GM23338 (cell line): ENCODE data around the gene TASOR2. TPM values are rescaled to one million over a fixed set of nuclear protein-coding genes. Genes with fewer than 3 reads are reported as not detected.

Experiments
- ATAC-seq: fragments of 200-7000 bp; cut with Tn5 transposase; 3 replicates; pipeline ENCODE4 v1.9.1; 2020
- DNase-seq: peaks from one replicate; pipeline ENCODE4 v3.0.0-alpha.2; 2015; ENCODE audit warnings: low spot score
- H2AFZ ChIP-seq: fragments of 200-600 bp; sonication (generic); 2 replicates; pipeline ENCODE4 v1.8.0; 2016; ENCODE audit warnings: antibody characterized with exemption, mild to moderate bottlenecking, moderate library complexity
- H3F3A ChIP-seq: fragments of 200-600 bp; sonication (generic); replicated peaks from 2 replicates; pipeline ENCODE4 v1.8.0; 2017; ENCODE audit warnings: antibody characterized with exemption, mixed run types, low read depth
- H3K27ac ChIP-seq: fragments of 200-600 bp; sonication (generic); 2 replicates; pipeline ENCODE4 v1.6.1; 2016; ENCODE audit warnings: low read depth
- H3K27me3 ChIP-seq: fragments of 200-600 bp; sonication (generic); 2 replicates; pipeline ENCODE4 v1.8.0; 2016; ENCODE audit warnings: mild to moderate bottlenecking, mixed run types, moderate library complexity; ENCODE audit not compliant: insufficient read depth
- H3K36me3 ChIP-seq: fragments of 200-600 bp; sonication (generic); 2 replicates; pipeline ENCODE4 v1.8.0; 2016; ENCODE audit warnings: mild to moderate bottlenecking; ENCODE audit not compliant: insufficient read depth
- H3K4me1 ChIP-seq: fragments of 200-600 bp; sonication (generic); 2 replicates; pipeline ENCODE4 v1.8.0; 2016; ENCODE audit warnings: mild to moderate bottlenecking, moderate library complexity; ENCODE audit not compliant: insufficient read depth
- H3K4me2 ChIP-seq: fragments of 200-600 bp; sonication (generic); 2 replicates; pipeline ENCODE4 v1.7.1; 2017; ENCODE audit warnings: mixed run types
- H3K4me3 ChIP-seq: fragments of 200-600 bp; sonication (generic); 2 replicates; pipeline ENCODE4 v1.6.1; 2016; ENCODE audit warnings: mixed run types
- H3K79me2 ChIP-seq: fragments of 200-600 bp; sonication (generic); replicated peaks from 2 replicates; pipeline ENCODE4 v1.8.0; 2017; ENCODE audit warnings: mild to moderate bottlenecking; ENCODE audit not compliant: insufficient read depth
- H3K9me2 ChIP-seq: fragments of 200-600 bp; sonication (generic); 2 replicates; pipeline ENCODE4 v1.8.0; 2017; ENCODE audit not compliant: insufficient read depth
- H4K20me1 ChIP-seq: fragments of 200-600 bp; sonication (generic); replicated peaks from 2 replicates; pipeline ENCODE4 v1.8.0; 2017; ENCODE audit warnings: mild to moderate bottlenecking; ENCODE audit not compliant: insufficient read depth
- H3K27ac Mint-ChIP-seq: 2 replicates; pipeline ENCODE4 v1.8.0; 2020; ENCODE audit warnings: inconsistent platforms, mild to moderate bottlenecking, moderate library complexity, mixed read lengths
- H3K27me3 Mint-ChIP-seq: 3 replicates; pipeline ENCODE4 v1.8.0; 2022; ENCODE audit warnings: low read depth, mild to moderate bottlenecking, moderate library complexity, mixed read lengths, inconsistent platforms; ENCODE audit not compliant: insufficient read depth, poor library complexity
- H3K36me3 Mint-ChIP-seq: 3 replicates; pipeline ENCODE4 v1.8.0; 2021; ENCODE audit warnings: low read depth, mild to moderate bottlenecking, inconsistent platforms, moderate library complexity, mixed read lengths
- H3K4me1 Mint-ChIP-seq: 3 replicates; pipeline ENCODE4 v1.8.0; 2020; ENCODE audit warnings: mild to moderate bottlenecking, inconsistent platforms, mixed read lengths
- H3K4me3 Mint-ChIP-seq: 3 replicates; pipeline ENCODE4 v1.8.0; 2021; ENCODE audit warnings: moderate library complexity, mild to moderate bottlenecking, inconsistent platforms, mixed read lengths
- H3K9me3 Mint-ChIP-seq: 3 replicates; pipeline ENCODE4 v1.8.0; 2020; ENCODE audit warnings: moderate library complexity, mild to moderate bottlenecking, inconsistent platforms, mixed read lengths
- CREB1 ChIP-seq: fragments of 250-450 bp; sonication (Bioruptor Pico); IDR thresholded peaks from 2 replicates; pipeline ENCODE4 v1.5.0; 2020; ENCODE audit warnings: low read depth, mild to moderate bottlenecking, moderate library complexity
- CTCF ChIP-seq, 2 experiments: fragments of 200-600 bp in 1 of 2; sonication (generic) in 1 of 2; conservative IDR thresholded peaks; 2 replicates each; pipeline versions ENCODE4 v1.5.1 to v1.6.1; 2016 to 2017; ENCODE audit warnings: antibody characterized with exemption in 2 of 2, low read depth in 2 of 2, mild to moderate bottlenecking in 2 of 2, moderate library complexity in 1 of 2
- ETS1 ChIP-seq: IDR thresholded peaks from 2 replicates; pipeline ENCODE4 v1.6.1; 2016; ENCODE audit warnings: antibody characterized with exemption
- EZH2phosphoT487 ChIP-seq: fragments of 200-600 bp; sonication (generic); IDR thresholded peaks from one replicate; pipeline ENCODE4 v1.8.1; 2018; ENCODE audit warnings: antibody characterized with exemption; ENCODE audit not compliant: unreplicated experiment
- JUNB ChIP-seq: IDR thresholded peaks from one replicate; pipeline ENCODE4 v1.6.1; 2016; ENCODE audit warnings: antibody characterized with exemption; ENCODE audit not compliant: unreplicated experiment
- POLR2AphosphoS5 ChIP-seq: IDR thresholded peaks from 2 replicates; pipeline ENCODE4 v1.6.1; 2016; ENCODE audit warnings: antibody characterized with exemption, low read depth
- REST ChIP-seq: IDR thresholded peaks from one replicate; pipeline ENCODE4 v1.6.1; 2018; ENCODE audit warnings: antibody characterized with exemption; ENCODE audit not compliant: unreplicated experiment
- STAT1 ChIP-seq: IDR thresholded peaks from one replicate; pipeline ENCODE4 v1.6.1; 2016; ENCODE audit warnings: antibody characterized with exemption; ENCODE audit not compliant: unreplicated experiment
- ZNF331 ChIP-seq: fragments of 250-450 bp; sonication (Bioruptor Pico); IDR thresholded peaks from 2 replicates; pipeline ENCODE4 v1.5.0; 2020; ENCODE audit warnings: low read depth, mild to moderate bottlenecking, moderate library complexity
- polyA plus RNA-seq: library from polyadenylated mRNA; unstranded; fragments of >200 nt; fragmentation: Nextera tagmentation; extraction: Ambion mirVana; gene quantifications from 2 replicates; pipeline ENCODE4 v1.2.1, GENCODE V29; 2016
- total RNA-seq: library from RNA; depleted of rRNA; stranded (reverse); fragments of >200 nt; shearing (Covaris generic); gene quantifications from 2 replicates; pipeline ENCODE4 v1.2.3, GENCODE V29; 2014

Gene TASOR2
- total and polyA plus RNA-seq, 2 experiments from 2014 or later, result 45.2 to 110 TPM

GRCh38 chr10:5684318-5684970 lies at the start of gene TASOR2 (continued):
- TF ChIP-seq CTCF (conservative IDR thresholded peaks at IDR 0.05; ENCODE audit: low read depth in 2 of 2) (no peak), STAT1 (no peak), ETS1 (no peak)

GRCh38 chr10:5634918-5635317 lies 49.7 kb upstream of the TASOR2 start:
- Mint-ChIP-seq H3K27ac (peak overlapping the region; percentile 41; the same call in 1 of the 2 replicates), H3K27me3 (peaks cover 1% of the 10 kb centered on the region), H3K4me1 (no peaks in the 10 kb centered on the region; the same call in 2 of the 3 replicates), H3K9me3 (no peaks in the 10 kb centered on the region), H3K36me3 (peaks cover 14% of the 10 kb centered on the region; the same call in 2 of the 3 replicates), H3K4me3 (no peak overlapping the region)
- no peaks in the 10 kb centered on the region for H3K36me3 ChIP-seq
- H3K79me2 ChIP-seq, result no peaks in the 10 kb centered on the region
- no peaks in the 10 kb centered on the region for H3K27me3 ChIP-seq
- no peak for DNase-seq
- no peak overlapping the region for H3K27ac ChIP-seq
- H3K4me3 ChIP-seq, result no peak overlapping the region
- H2AFZ ChIP-seq, result no peak overlapping the region
- no peaks in the 10 kb centered on the region for H3K9me2 ChIP-seq
- ATAC-seq, result no peak
- no peaks in the 10 kb centered on the region for H3K4me1 ChIP-seq
- H4K20me1 ChIP-seq, result no peaks in the 10 kb centered on the region
- no peaks in the 10 kb centered on the region for H3F3A ChIP-seq
- H3K4me2 ChIP-seq, result no peak overlapping the region
- TF ChIP-seq STAT1 (no peak), JUNB (no peak), ZNF331 (CRISPR knock-in tag) (no peak), POLR2AphosphoS5 (no peak), EZH2phosphoT487 (no peak), ETS1 (no peak), CREB1 (CRISPR knock-in tag) (no peak)

- no peaks in the 10 kb centered on the region for H3K4me1 ChIP-seq
- no peaks in the 10 kb centered on the region for H3K79me2 ChIP-seq
- H3K27me3 ChIP-seq, result no peaks in the 10 kb centered on the region
- Mint-ChIP-seq H3K9me3 (no peaks in the 10 kb centered on the region), H3K4me3 (no peak overlapping the region), H3K36me3 (peaks cover 39% of the 10 kb centered on the region), H3K27ac (no peak overlapping the region), H3K27me3 (peaks cover 7% of the 10 kb centered on the region), H3K4me1 (no peaks in the 10 kb centered on the region)
- no peaks in the 10 kb centered on the region for H3F3A ChIP-seq
- no peak overlapping the region for H3K4me2 ChIP-seq
- H4K20me1 ChIP-seq, result no peaks in the 10 kb centered on the region
- TF ChIP-seq REST (no peak), EZH2phosphoT487 (no peak)
- ATAC-seq (no peak), DNase-seq (no peak)
- no peak overlapping the region for H3K27ac ChIP-seq
- H3K4me3 ChIP-seq, result no peak overlapping the region
- no peaks in the 10 kb centered on the region for H3K36me3 ChIP-seq
- no peak overlapping the region for H2AFZ ChIP-seq
- no peaks in the 10 kb centered on the region for H3K9me2 ChIP-seq
These were observed 46.1 kb upstream of the TASOR2 start for GRCh38 chr10:5638494-5638893.
